GM19025 (cell line): ENCODE data around the gene DARS1.

Source experiments
- ATAC-seq: cut with Tn5 transposase; IDR thresholded peaks from one replicate; pipeline ENCODE4 v1.9.1; 2021; ENCODE audit warnings: mild to moderate bottlenecking, low read depth, moderate library complexity; ENCODE audit not compliant: unreplicated experiment

DARS1 gene

DNA sequence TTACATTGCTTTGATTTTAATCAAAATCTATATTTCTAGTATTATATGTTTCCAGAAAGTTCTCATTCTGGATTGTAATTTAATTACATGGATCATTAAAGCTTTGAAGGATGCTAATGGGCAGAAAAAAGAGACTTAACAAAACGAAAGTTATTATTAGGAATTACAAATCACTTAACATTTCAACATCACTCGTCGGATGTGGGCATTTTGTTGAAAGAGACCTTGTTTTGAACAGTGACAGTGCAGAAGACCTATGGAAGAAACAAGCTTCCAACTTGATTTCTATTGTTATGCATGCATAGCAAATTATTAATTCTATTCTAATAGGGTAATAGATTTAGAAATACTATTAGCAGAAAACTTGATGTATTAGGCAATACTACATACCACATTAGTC, 31.4 kb upstream of the DARS1 start:
- ATAC-seq = no peak

GRCh38 chr2:136016427-136016826, 31.0 kb upstream of the DARS1 start:
- no peak for ATAC-seq

- ATAC-seq = no peak
These were observed 30.3 kb upstream of the DARS1 start for GRCh38 chr2:136015699-136016098.

GRCh38 chr2:136014411-136014810, 29.0 kb upstream of the DARS1 start:
- no peak for ATAC-seq

DNA sequence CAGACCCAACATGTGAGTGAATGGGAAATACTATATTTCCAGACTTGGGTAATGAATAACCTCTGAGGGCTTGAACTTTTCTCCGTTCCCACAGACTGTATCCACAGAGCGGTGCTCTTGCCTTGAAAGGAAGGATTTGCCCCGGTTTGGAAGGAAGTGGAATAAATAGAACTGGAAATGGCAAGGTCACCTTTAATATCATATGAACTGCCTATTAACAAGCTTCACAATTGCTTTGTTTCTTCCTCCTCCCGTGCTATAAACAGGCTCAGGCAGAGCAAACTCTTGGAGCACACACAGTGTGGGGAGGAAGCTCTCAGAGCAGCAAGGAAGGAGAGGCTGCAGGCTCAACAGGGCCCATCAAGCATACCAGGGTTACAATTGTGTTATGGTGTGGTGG, 28.5 kb upstream of the DARS1 start:
- no peak for ATAC-seq

DNA sequence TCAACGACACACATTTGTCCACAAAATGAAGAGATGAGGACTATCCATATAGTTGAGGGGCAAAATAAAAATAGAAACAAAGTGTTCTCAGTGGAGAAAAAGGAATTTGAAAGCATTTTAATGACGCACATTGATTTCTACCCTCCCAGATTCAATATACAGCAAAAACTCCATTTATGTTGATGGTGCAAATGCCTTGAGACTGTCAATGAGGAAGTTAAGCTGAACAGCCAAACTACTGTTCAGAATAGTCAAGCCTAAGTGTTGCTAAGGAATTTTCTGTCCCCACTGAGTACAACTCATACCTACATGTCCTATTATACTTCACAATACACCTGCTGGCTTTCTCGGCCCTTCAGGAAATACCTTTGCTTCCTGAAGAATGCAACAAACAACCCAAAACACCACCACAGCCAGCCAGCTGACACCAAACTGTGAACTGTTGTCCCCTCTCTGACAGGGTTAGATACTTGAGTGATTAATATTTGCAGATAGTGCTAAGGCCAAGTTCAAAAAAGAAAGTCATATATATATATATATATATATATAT, 27.8 kb upstream of the DARS1 start:
- no peak for ATAC-seq

DNA sequence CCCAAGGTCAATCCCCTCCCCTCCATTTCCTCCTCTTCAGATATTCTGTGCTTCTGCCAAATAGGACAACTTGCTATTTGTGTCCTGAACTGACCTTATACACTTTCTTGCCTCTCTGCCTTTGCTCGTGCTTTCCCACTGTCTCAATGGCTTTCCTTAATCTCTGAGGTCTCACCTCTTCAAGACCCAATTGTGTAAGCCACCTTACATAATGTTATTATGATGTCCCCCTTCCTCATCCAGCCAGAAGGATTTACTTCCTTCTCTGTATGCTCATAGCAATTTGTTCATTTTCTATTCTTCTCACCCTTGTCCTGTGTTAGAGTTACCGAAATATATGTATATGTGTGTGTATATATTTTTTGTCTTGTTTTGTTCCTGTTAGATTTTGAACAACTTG, 26.9 kb upstream of the DARS1 start:
- no peak for ATAC-seq

- no peak for ATAC-seq
These were observed 24.7 kb upstream of the DARS1 start for GRCh38 chr2:136010126-136010525.

DNA sequence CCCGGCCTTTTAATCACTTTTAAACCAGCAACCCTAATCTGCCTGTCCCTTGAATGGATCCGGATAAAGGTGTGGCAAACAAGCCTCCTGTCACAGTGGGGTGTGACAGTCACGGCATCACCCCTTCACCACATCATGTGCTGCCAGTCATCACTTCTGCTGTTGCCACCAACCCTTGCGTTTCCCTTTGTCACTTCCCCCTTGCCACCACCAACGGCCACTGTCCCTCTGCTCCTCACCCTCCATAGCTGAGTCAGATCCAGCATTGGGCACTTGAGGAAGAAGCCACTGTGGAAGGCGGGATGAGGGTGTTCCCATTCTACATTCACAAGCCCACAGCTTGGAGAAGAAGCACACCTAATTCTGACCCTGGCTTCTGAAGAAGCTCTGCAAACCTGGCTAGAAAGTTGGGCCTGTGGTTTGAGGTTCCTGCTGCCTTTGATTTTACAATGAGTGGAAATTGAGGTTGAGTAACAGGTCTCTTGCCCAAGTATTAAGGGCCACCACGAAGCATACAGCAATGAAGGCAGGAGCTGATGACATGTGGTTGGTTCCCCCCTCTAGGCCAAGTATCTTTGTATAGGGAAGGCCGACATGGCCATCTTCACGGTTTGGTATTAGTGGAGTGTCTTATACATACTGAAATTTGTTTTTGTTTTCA, 22.9 kb upstream of the DARS1 start:
- no peak for ATAC-seq

DNA sequence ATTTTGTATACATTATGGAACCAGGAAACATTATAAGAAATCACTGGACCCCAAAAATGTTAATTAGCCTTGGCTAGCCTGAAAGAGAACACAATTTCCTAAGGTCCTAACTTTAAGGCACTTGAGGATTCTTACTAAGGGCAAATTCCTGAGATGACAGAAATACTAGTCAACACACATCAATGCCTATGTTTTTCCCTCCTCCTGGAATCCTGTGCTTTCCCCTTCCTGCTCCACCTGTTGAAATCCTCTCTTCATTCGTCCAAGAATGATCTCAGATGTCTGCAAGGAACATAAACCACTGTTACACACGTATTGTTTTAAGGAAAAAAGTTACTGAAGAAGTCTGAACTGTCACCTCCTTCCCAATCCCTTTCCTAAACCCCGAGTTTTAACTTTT, 21.2 kb upstream of the DARS1 start:
- ATAC-seq = no peak

DNA sequence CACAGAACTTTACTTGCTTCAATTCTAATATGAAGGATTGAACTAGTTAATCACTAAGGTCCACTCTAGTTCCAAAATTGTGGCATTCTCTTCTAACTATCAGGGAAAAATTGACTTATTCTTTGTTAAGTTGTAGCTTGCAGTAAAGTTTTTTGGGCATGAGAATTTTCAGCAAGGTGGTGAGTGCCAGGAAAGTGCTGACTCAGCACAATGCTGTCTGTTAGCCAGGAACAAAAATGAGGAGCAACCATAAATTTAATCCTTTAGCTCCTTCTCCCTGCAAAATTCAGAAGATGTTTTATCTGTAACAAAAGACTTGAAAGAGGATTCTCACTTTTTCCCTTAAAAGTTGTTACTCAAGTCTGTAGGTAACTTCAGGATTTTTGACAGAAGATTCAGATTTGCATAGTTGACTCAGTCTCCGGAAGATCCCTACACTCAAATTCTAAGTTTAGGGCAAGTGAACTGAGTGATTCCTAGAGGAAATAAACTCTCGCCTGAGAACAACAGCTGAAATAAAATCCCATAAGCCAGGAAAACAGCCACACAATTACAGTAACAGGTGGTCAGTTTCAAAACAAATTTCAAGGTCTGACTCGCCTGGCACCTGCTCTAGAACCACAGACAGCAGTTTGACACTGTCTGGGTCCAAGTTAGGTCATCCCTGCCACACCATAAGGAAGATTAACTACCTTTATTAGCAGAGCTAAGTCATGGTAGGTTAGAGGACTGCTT, 20.2 kb upstream of the DARS1 start:
- ATAC-seq = peak; percentile 59

DNA sequence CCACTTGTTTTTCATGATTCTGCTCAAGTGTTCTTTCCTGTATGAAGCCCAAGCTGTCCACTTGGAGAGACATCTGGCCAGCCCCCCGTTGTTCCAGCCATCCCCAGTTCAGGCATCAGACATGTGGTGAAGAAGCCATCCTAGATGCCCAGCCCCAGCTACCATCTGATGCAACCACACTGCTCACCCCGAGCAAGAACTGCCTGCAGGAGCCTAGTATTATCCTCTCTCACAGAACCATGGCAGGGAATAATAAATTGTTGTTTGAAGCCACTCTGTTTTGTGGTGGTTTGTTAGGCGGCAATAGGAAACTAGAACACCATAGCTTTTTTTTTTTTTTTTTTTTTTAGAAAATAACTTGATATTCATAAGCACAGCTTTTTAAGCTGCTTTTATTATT, 19.5 kb upstream of the DARS1 start:
- no peak for ATAC-seq

DNA sequence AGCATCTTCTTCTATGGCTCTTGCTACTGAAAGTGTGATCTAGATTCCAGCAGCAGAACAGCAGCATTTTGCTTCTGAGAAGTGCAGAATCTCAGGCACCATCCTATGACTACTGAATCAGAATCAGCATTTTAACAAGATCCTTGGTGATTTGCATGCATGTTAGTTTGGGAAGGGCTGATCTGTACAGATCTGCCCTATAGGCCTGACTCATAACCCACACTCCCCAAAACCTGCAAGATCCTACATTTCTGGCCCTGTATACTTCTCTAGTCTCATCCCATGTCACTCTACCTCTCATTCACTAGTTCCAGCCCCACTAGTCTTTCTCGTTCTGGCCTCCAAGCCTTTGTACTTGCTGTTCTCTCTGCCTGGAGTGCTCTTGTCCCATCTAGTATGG, 15.7 kb upstream of the DARS1 start:
- no peak for ATAC-seq

GRCh38 chr2:136000502-136000901, 15.1 kb upstream of the DARS1 start:
- ATAC-seq = no peak

DNA sequence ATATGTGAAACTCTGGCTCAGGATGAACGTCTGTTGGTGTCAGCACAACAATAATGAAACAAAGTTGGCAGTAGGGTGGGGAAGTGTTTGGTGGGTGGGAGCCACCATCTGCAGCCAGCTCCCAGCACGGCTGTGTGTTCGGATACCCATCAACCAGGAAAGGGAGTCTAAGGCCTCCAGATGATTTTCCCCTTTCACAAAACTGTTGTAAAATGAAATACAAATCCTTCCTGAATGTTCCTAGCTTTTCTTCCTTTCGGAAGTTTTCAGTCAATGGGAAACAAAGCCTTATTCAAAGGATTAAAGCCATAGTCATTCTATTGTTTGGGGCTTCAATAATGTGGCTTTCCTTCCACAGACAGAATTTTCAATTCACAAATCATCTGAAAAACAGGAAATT, 14.5 kb upstream of the DARS1 start:
- ATAC-seq = no peak

DNA sequence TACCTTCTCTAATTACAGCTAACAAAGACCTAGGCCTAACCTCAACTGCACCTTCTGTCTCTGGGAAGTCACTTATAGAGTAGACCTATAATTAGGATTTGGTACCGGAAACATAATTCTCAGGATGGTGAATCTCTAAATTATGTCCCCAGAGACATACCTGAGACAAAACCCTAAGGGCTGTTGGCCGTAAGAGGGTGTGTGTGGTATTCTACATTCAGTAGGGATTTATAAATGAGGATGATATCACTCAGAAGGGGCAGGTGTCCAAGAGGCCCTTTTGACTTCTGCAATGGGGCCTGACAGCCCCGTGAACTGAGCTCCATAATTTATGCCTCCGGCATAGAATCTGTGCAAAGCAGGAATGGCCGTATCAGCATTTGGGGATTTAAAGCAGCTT, 13.5 kb upstream of the DARS1 start:
- ATAC-seq = no peak

- ATAC-seq = peak; percentile 65
These were observed 12.0 kb upstream of the DARS1 start for GRCh38 chr2:135997380-135997779.

DNA sequence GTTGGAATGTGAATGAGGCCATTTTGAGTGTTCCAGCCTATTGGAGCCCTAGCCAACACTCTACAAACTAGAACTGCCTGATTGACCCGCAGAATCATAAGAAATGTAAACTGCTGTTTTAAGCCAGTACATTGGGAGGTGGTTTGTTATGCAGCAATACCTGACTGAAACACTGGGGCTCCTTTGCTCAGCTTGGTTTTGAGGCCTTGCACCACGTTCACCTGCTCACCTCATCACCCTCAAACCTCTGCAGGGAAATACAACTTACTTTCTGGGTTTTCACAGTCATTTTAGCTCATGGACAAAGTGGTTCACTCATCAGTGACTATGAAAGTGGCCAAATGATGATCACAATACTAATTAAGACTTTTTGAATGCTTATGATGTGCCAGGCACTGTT, 10.9 kb upstream of the DARS1 start:
- no peak for ATAC-seq

DNA sequence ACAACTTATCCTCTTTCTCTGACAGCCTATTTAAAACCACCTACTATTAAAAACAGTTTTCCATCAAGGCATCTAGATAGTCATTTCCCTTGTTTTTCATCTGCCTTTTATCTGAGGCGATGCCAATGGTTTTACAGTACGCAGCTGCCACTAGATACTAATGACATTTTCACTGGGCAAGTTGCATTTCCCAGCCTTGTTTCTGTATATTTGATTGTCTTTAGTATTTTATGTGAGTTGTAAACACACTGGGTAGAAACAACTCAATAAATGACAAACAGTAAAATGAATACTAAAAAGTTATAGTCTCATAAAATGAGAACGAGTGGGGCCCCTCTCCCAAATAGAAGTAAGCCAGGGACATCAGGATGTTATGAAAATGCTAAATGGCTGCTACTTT, 8.9 kb upstream of the DARS1 start:
- no peak for ATAC-seq

DNA sequence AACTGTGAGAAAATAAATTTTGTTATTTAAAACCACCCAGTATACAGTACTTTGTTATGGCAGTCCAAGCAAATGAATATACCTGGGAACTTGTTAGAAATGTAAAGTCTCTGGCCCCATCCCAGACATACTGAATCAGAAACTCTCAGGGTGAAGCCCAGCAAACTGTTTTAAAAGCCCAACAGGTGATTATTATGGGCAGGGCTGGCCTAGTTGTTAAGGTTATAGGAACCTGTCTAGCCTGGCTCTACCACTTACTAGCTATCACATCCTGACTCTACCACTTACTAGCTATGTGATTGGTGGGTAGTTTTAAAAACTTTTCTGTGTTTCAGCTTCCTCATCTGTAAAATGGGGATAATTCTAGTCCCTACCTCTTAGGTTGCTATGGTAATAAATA, 8.0 kb upstream of the DARS1 start:
- no peak for ATAC-seq

GRCh38 chr2:135991861-135992260, 6.4 kb upstream of the DARS1 start:
- no peak for ATAC-seq

GRCh38 chr2:135987441-135987840, 2.0 kb upstream of the DARS1 start:
- no peak for ATAC-seq
